Progenitor cell of endocrine pancreas (in vitro differentiated cells): ENCODE data around the gene CPLX3. TPM values are rescaled to one million over a fixed set of nuclear protein-coding genes. Genes with fewer than 3 reads are reported as not detected.

Experiments
- DNase-seq: peaks from one replicate; pipeline ENCODE4 v3.0.0; 2021; ENCODE audit warnings: low spot score; ENCODE audit not compliant: unreplicated experiment
- H3K27ac Mint-ChIP-seq: 2 replicates; pipeline ENCODE4 v1.8.0; 2021; ENCODE audit warnings: mild to moderate bottlenecking, moderate library complexity, mixed read lengths
- H3K27me3 Mint-ChIP-seq: 2 replicates; pipeline ENCODE4 v1.8.0; 2021; ENCODE audit warnings: mixed read lengths
- H3K36me3 Mint-ChIP-seq: 2 replicates; pipeline ENCODE4 v1.8.0; 2022; ENCODE audit warnings: mixed read lengths; ENCODE audit not compliant: insufficient read depth
- H3K4me1 Mint-ChIP-seq: 2 replicates; pipeline ENCODE4 v1.8.0; 2021; ENCODE audit warnings: low read depth, mixed read lengths
- H3K4me3 Mint-ChIP-seq: 2 replicates; pipeline ENCODE4 v1.8.0; 2021; ENCODE audit warnings: low read depth, mild to moderate bottlenecking, moderate library complexity, mixed read lengths
- H3K9me3 Mint-ChIP-seq: 2 replicates; pipeline ENCODE4 v1.8.0; 2021; ENCODE audit warnings: low read depth, mixed read lengths
- CTCF ChIP-seq: fragments of 200-600 bp; sonication (generic); IDR thresholded peaks from one replicate; pipeline ENCODE4 v1.5.0; 2021; ENCODE audit warnings: antibody characterized with exemption, mild to moderate bottlenecking; ENCODE audit not compliant: unreplicated experiment
- total RNA-seq: library from RNA; stranded (reverse); gene quantifications from 2 replicates; pipeline ENCODE4 v1.2.1, GENCODE V29; 2021

The CPLX3 gene
- total RNA-seq, 1 donor from 2014 or later = not detected

- Mint-ChIP-seq H3K36me3 (no peaks in the 10 kb centered on the region), H3K9me3 (no peaks in the 10 kb centered on the region), H3K4me3 (no peak overlapping the region), H3K27me3 (no peaks in the 10 kb centered on the region), H3K4me1 (peaks cover 26% of the 10 kb centered on the region), H3K27ac (no peak overlapping the region)
- DNase-seq = no peak
- peak; percentile 51 for TF ChIP-seq CTCF
Observed at GRCh38 chr15:74787251-74788041, 39.0 kb upstream of the CPLX3 start.

- no peak for DNase-seq
- H3K27me3 Mint-ChIP-seq = no peaks in the 10 kb centered on the region
- peaks cover 21% of the 10 kb centered on the region for H3K4me1 Mint-ChIP-seq
- H3K9me3 Mint-ChIP-seq = no peaks in the 10 kb centered on the region
- H3K36me3 Mint-ChIP-seq = no peaks in the 10 kb centered on the region
- H3K4me3 Mint-ChIP-seq = no peak overlapping the region
- no peak for TF ChIP-seq CTCF
- no peak overlapping the region for H3K27ac Mint-ChIP-seq
Observed at GRCh38 chr15:74788042-74788682, 38.3 kb upstream of the CPLX3 start.

- H3K27me3 Mint-ChIP-seq = no peaks in the 10 kb centered on the region
- H3K27ac Mint-ChIP-seq = no peak overlapping the region
- no peaks in the 10 kb centered on the region for H3K9me3 Mint-ChIP-seq
- no peak overlapping the region for H3K4me3 Mint-ChIP-seq
- no peak for TF ChIP-seq CTCF
- DNase-seq = no peak
- no peaks in the 10 kb centered on the region for H3K36me3 Mint-ChIP-seq
- peaks cover 16% of the 10 kb centered on the region for H3K4me1 Mint-ChIP-seq
Observed at GRCh38 chr15:74788683-74789151, 37.7 kb upstream of the CPLX3 start.

- DNase-seq = no peak
- H3K4me3 Mint-ChIP-seq = no peak overlapping the region
- no peaks in the 10 kb centered on the region for H3K9me3 Mint-ChIP-seq
- no peaks in the 10 kb centered on the region for H3K36me3 Mint-ChIP-seq
- H3K27me3 Mint-ChIP-seq = no peaks in the 10 kb centered on the region
- H3K4me1 Mint-ChIP-seq = peaks cover 14% of the 10 kb centered on the region
- no peak for TF ChIP-seq CTCF
- no peak overlapping the region for H3K27ac Mint-ChIP-seq
Observed at GRCh38 chr15:74789171-74789631, 37.2 kb upstream of the CPLX3 start.

- H3K9me3 Mint-ChIP-seq = no peaks in the 10 kb centered on the region
- no peaks in the 10 kb centered on the region for H3K27me3 Mint-ChIP-seq
- DNase-seq = no peak
- peaks cover 14% of the 10 kb centered on the region for H3K4me1 Mint-ChIP-seq
- no peak overlapping the region for H3K27ac Mint-ChIP-seq
- H3K4me3 Mint-ChIP-seq = no peak overlapping the region
- TF ChIP-seq CTCF = no peak
- no peaks in the 10 kb centered on the region for H3K36me3 Mint-ChIP-seq
Observed at GRCh38 chr15:74789741-74790079, 36.7 kb upstream of the CPLX3 start.
